ENCODE results near the gene EIF3A.

EIF3A gene

DNA sequence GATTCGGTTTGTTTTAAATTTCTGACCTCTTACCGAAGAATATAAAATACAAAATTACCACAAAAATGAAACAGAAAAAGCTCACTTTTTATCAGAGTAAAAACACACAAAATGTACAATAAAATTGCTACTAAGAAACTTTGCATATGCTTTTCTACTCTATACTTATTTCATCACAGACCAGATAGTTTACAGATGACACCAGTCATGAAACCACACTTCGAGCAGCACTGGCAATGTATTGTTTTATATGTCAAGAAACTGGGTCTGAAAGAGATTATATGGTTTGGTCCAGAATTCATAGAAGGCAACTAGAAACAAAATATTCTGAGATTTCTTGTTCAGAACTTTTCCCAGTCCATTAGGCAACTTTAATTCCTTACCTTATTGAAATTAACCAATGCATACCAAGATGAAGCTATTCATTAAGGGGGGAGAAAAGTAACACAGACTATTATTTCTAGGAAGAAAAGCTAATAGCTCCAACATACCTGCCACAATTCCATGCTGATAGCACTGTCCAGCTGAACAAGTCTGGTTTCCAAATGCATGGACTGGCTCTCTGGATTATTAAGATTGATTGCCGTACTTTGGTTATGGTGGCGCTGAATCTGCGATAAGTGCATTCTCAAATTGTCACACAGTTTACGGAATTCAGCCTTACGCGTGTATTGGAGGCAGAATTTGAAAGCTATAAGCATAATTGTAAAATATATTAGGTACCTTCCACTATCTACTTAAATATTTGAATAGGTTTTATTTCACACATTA lies 10.0 kb downstream of the EIF3A start:
- H3K4me3 ChIP-seq (ENCODE audit: insufficient read depth, low read length, poor library complexity, severe bottlenecking): no peak overlapping the region
- no peak overlapping the region for H3K4me2 ChIP-seq (ENCODE audit: low read depth, low read length, poor library complexity, severe bottlenecking)
- H3K27ac ChIP-seq (ENCODE audit: low read depth, low read length): no peak overlapping the region
- H3K27me3 ChIP-seq (ENCODE audit: low read length): no peaks in the 10 kb centered on the region
- H3K36me3 ChIP-seq (ENCODE audit: low read length): peaks cover 61% of the 10 kb centered on the region
- no peaks in the 10 kb centered on the region for H3K9me2 ChIP-seq (replicated peaks; ENCODE audit: insufficient read depth, low read length)
- no peaks in the 10 kb centered on the region for H3K9me3 ChIP-seq (ENCODE audit: insufficient read depth, low read length)
- peaks cover 96% of the 10 kb centered on the region for H3K79me2 ChIP-seq (ENCODE audit: insufficient read depth, low read length)
- TF ChIP-seq CTCF (IDR thresholded peaks at IDR 0.05; ENCODE audit: insufficient read depth, low read length, poor library complexity, severe bottlenecking) (no peak), EZH2phosphoT487 (conservative IDR thresholded peaks at IDR 0.05; ENCODE audit: low read length) (no peak)
- peaks cover 28% of the 10 kb centered on the region for H3F3A ChIP-seq (ENCODE audit: insufficient read depth)
- H2AFZ ChIP-seq (ENCODE audit: low read depth, low read length, severe bottlenecking): no peak overlapping the region
- peaks cover 58% of the 10 kb centered on the region for H4K20me1 ChIP-seq (ENCODE audit: low read depth, low read length)
- H3K9ac ChIP-seq (ENCODE audit: low read length): no peak overlapping the region

DNA sequence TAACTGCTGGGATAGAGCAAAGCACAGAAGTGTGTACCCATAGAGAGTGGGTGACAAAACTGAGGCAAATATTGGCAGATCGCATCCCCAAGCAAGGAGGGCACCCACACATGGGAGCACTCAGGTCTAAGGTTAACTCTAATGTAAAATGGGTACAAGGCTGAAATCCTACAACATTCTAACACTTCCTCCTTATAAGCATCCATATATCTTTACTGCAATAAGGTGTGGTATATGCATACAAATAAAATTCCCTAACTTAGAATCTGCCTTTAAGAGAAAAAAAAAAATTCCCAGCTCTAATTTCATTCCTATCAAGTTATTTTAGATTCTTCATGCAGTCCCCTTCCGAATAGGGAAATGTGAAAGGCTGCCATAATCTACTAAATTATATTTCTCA lies 18.7 kb downstream of the EIF3A start:
- no peaks in the 10 kb centered on the region for H3K9me2 ChIP-seq (replicated peaks; ENCODE audit: insufficient read depth, low read length)
- H3K79me2 ChIP-seq (ENCODE audit: insufficient read depth, low read length): peaks cover 80% of the 10 kb centered on the region
- TF ChIP-seq EZH2phosphoT487 (conservative IDR thresholded peaks at IDR 0.05; ENCODE audit: low read length) (no peak), CTCF (IDR thresholded peaks at IDR 0.05; ENCODE audit: insufficient read depth, low read length, poor library complexity, severe bottlenecking) (no peak)
- no peak overlapping the region for H3K4me2 ChIP-seq (ENCODE audit: low read depth, low read length, poor library complexity, severe bottlenecking)
- no peak overlapping the region for H3K4me3 ChIP-seq (ENCODE audit: insufficient read depth, low read length, poor library complexity, severe bottlenecking)
- no peak overlapping the region for H3K9ac ChIP-seq (ENCODE audit: low read length)
- no peak overlapping the region for H2AFZ ChIP-seq (ENCODE audit: low read depth, low read length, severe bottlenecking)
- peaks cover 20% of the 10 kb centered on the region for H3F3A ChIP-seq (ENCODE audit: insufficient read depth)
- H3K27me3 ChIP-seq (ENCODE audit: low read length): no peaks in the 10 kb centered on the region
- peaks cover 37% of the 10 kb centered on the region for H4K20me1 ChIP-seq (ENCODE audit: low read depth, low read length)
- no peaks in the 10 kb centered on the region for H3K9me3 ChIP-seq (ENCODE audit: insufficient read depth, low read length)
- peaks cover 76% of the 10 kb centered on the region for H3K36me3 ChIP-seq (ENCODE audit: low read length)
- no peak overlapping the region for H3K27ac ChIP-seq (ENCODE audit: low read depth, low read length)

GRCh38 chr10:119061352-119061751 lies 19.3 kb downstream of the EIF3A start:
- Histone ChIP-seq H3K27ac (ENCODE audit: low read depth, low read length) (no peak overlapping the region), H3K9me2 (replicated peaks; ENCODE audit: insufficient read depth, low read length) (no peaks in the 10 kb centered on the region), H4K20me1 (ENCODE audit: low read depth, low read length) (peaks cover 39% of the 10 kb centered on the region), H3F3A (ENCODE audit: insufficient read depth) (peaks cover 23% of the 10 kb centered on the region), H3K27me3 (ENCODE audit: low read length) (no peaks in the 10 kb centered on the region), H3K9ac (ENCODE audit: low read length) (no peak overlapping the region), H3K36me3 (ENCODE audit: low read length) (peaks cover 81% of the 10 kb centered on the region), H2AFZ (ENCODE audit: low read depth, low read length, severe bottlenecking) (no peak overlapping the region), H3K9me3 (ENCODE audit: insufficient read depth, low read length) (no peaks in the 10 kb centered on the region), H3K79me2 (ENCODE audit: insufficient read depth, low read length) (peaks cover 80% of the 10 kb centered on the region), H3K4me3 (ENCODE audit: insufficient read depth, low read length, poor library complexity, severe bottlenecking) (no peak overlapping the region), H3K4me2 (ENCODE audit: low read depth, low read length, poor library complexity, severe bottlenecking) (no peak overlapping the region)
- TF ChIP-seq EZH2phosphoT487 (conservative IDR thresholded peaks at IDR 0.05; ENCODE audit: low read length) (no peak), CTCF (IDR thresholded peaks at IDR 0.05; ENCODE audit: insufficient read depth, low read length, poor library complexity, severe bottlenecking) (no peak)
